A549 (cell line): ENCODE data around the gene ZDHHC17. TPM values are rescaled to one million over a fixed set of nuclear protein-coding genes. Genes with fewer than 3 reads are reported as not detected.

Experiments used
- ATAC-seq, 2 experiments: fragments of 200-7000 bp in 1 of 2; fragments of >200 bp in 1 of 2; cut with Nextera tagmentation in 1 of 2; cut with Tn5 transposase in 1 of 2; 3 replicates each; pipeline versions ENCODE4 v1.8.0 to v1.9.1; 2018 to 2020; ENCODE audit warnings: mild to moderate bottlenecking in 1 of 2, moderate library complexity in 1 of 2
- CTCF ChIA-PET: fragments of 300-600 bp; sonication (Branson Sonifier 250); formaldehyde crosslinking; extraction: SDS; loops from one replicate; lab custom pipeline; 2021; ENCODE audit warnings: antibody characterized with exemption, inconsistent platforms; lab: Yijun Ruan, JAX
- POLR2A ChIA-PET: fragments of 350-600 bp; formaldehyde crosslinking; extraction: SDS; loops from one replicate; lab custom pipeline; 2021; ENCODE audit warnings: antibody characterized with exemption, inconsistent platforms; lab: Yijun Ruan, JAX
- DNase-seq, 2 experiments: peaks; one replicate each; pipeline versions ENCODE4 v3.0.0 to v3.0.0-alpha.2; 2011 to 2016; ENCODE audit warnings: low read depth in 1 of 2, low spot score in 1 of 2
- FAIRE-seq: peaks from 2 replicates; lab custom pipeline; 2011; peaks lifted over from hg19 to GRCh38; lab: Jason Lieb, UNC
- H3K27ac ChIP-seq, 2 experiments: fragments of >200 bp; sonication (Bioruptor Twin); formaldehyde crosslinking; 3 replicates each; pipeline ENCODE4 v1.5.1; 2016 to 2017
- H3K4me1 ChIP-seq: fragments of >200 bp; sonication (Bioruptor Twin); formaldehyde crosslinking; 3 replicates; pipeline ENCODE4 v1.6.1; 2016
- H3K4me2 ChIP-seq: fragments of >200 bp; sonication (Bioruptor Twin); formaldehyde crosslinking; 3 replicates; pipeline ENCODE4 v1.6.1; 2016
- H3K4me3 ChIP-seq: fragments of >200 bp; sonication (Bioruptor Twin); formaldehyde crosslinking; 3 replicates; pipeline ENCODE4 v1.5.1; 2016
- H3K9me3 ChIP-seq: fragments of >200 bp; sonication (Bioruptor Twin); formaldehyde crosslinking; 3 replicates; pipeline ENCODE4 v1.6.1; 2016
- ATOH8 ChIP-seq: fragments of 250-450 bp; sonication (Bioruptor Pico); IDR thresholded peaks from 2 replicates; pipeline ENCODE4 v1.5.0; 2020; ENCODE audit warnings: low read depth, mild to moderate bottlenecking, moderate library complexity
- BCL3 ChIP-seq: fragments of >200 bp; sonication (Bioruptor Twin); formaldehyde crosslinking; IDR thresholded peaks from 3 replicates; pipeline ENCODE4 v1.6.1; 2016
- BHLHE40 ChIP-seq: IDR thresholded peaks from 2 replicates; pipeline ENCODE4 v1.6.1; 2012; ENCODE audit warnings: low read depth, low read length, inconsistent platforms
- CBX8 ChIP-seq: fragments of 200-600 bp; sonication (generic); IDR thresholded peaks from 2 replicates; pipeline ENCODE4 v1.6.1; 2016
- CHD2 ChIP-seq: fragments of 150-350 bp; IDR thresholded peaks from 2 replicates; pipeline ENCODE4 v1.6.1; 2014; ENCODE audit warnings: low read length; ENCODE audit not compliant: partially characterized antibody
- CHD4 ChIP-seq: fragments of 200-600 bp; sonication (generic); IDR thresholded peaks from 2 replicates; pipeline ENCODE4 v1.6.1; 2016; ENCODE audit warnings: antibody characterized with exemption, mild to moderate bottlenecking, borderline replicate concordance
- EHMT2 ChIP-seq: fragments of 200-600 bp; sonication (generic); IDR thresholded peaks from 2 replicates; pipeline ENCODE4 v1.6.1; 2016; ENCODE audit warnings: antibody characterized with exemption, low read depth, mild to moderate bottlenecking, moderate library complexity
- EP300 ChIP-seq, 2 experiments: fragments of >200 bp; sonication (Bioruptor Twin); formaldehyde crosslinking; IDR thresholded peaks; 2 replicates in 1 of 2; 3 replicates in 1 of 2; pipeline ENCODE4 v1.6.1; 2016 to 2017
- ESRRA ChIP-seq: fragments of 150-350 bp; IDR thresholded peaks from 2 replicates; pipeline ENCODE4 v1.6.1; 2014; ENCODE audit warnings: mild to moderate bottlenecking, low read length, borderline replicate concordance
- JUNB ChIP-seq: fragments of >200 bp; sonication (Bioruptor Twin); formaldehyde crosslinking; IDR thresholded peaks from 2 replicates; pipeline ENCODE4 v1.6.1; 2016
- KDM1A ChIP-seq: fragments of 200-600 bp; sonication (generic); IDR thresholded peaks from 2 replicates; pipeline ENCODE4 v1.6.1; 2016; ENCODE audit warnings: low read depth, mild to moderate bottlenecking
- MAZ ChIP-seq: fragments of 150-350 bp; IDR thresholded peaks from 2 replicates; pipeline ENCODE4 v1.6.1; 2014; ENCODE audit warnings: antibody characterized with exemption, low read depth, low read length, borderline replicate concordance
- MYC ChIP-seq: IDR thresholded peaks from 2 replicates; pipeline ENCODE4 v1.6.1; 2012; ENCODE audit warnings: mild to moderate bottlenecking, inconsistent platforms, low read length, improper control_type of control experiment, borderline replicate concordance
- NPAS2 ChIP-seq: fragments of 250-450 bp; sonication (Bioruptor Pico); IDR thresholded peaks from 2 replicates; pipeline ENCODE4 v1.8.0; 2022; ENCODE audit warnings: mild to moderate bottlenecking, moderate library complexity, borderline replicate concordance
- PHF8 ChIP-seq: fragments of 200-600 bp; sonication (generic); IDR thresholded peaks from 2 replicates; pipeline ENCODE4 v1.6.1; 2016; ENCODE audit warnings: low read depth, mild to moderate bottlenecking, antibody characterized with exemption, moderate library complexity, borderline replicate concordance
- POLR2A ChIP-seq: IDR thresholded peaks from 2 replicates; pipeline ENCODE4 v1.6.1; 2012; ENCODE audit warnings: mild to moderate bottlenecking, low read length
- RAD21 ChIP-seq, 2 experiments: fragments of >200 bp in 1 of 2; sonication (Bioruptor Twin) in 1 of 2; formaldehyde crosslinking in 1 of 2; IDR thresholded peaks in 1 of 2; conservative IDR thresholded peaks in 1 of 2; 2 replicates in 1 of 2; 3 replicates in 1 of 2; pipeline ENCODE4 v1.6.1; 2012 to 2018; ENCODE audit warnings: inconsistent platforms in 1 of 2
- RARB ChIP-seq: fragments of 250-450 bp; sonication (Bioruptor Pico); IDR thresholded peaks from 2 replicates; pipeline ENCODE4 v1.8.0; 2021; ENCODE audit warnings: mild to moderate bottlenecking, moderate library complexity
- RFX5 ChIP-seq: fragments of 450-650 bp; IDR thresholded peaks from 2 replicates; pipeline ENCODE4 v1.7.1; 2014; ENCODE audit warnings: antibody characterized with exemption, mild to moderate bottlenecking, moderate library complexity
- SMC3 ChIP-seq: fragments of >200 bp; sonication (Bioruptor Twin); formaldehyde crosslinking; IDR thresholded peaks from 3 replicates; pipeline ENCODE4 v1.6.1; 2018; ENCODE audit warnings: inconsistent platforms
- SREBF2 ChIP-seq: fragments of 450-650 bp; IDR thresholded peaks from 2 replicates; pipeline ENCODE4 v1.6.1; 2014; ENCODE audit warnings: mild to moderate bottlenecking, moderate library complexity
- TFCP2L1 ChIP-seq: fragments of 250-450 bp; sonication (Bioruptor Pico); IDR thresholded peaks from 2 replicates; pipeline ENCODE4 v1.5.0; 2021; ENCODE audit warnings: mild to moderate bottlenecking
- USF2 ChIP-seq: fragments of 450-650 bp; IDR thresholded peaks from 2 replicates; pipeline ENCODE4 v1.6.1; 2014; ENCODE audit warnings: antibody characterized with exemption
- ZC3H11A ChIP-seq: fragments of 450-650 bp; IDR thresholded peaks from 2 replicates; pipeline ENCODE4 v1.6.1; 2014; ENCODE audit warnings: antibody characterized with exemption, mild to moderate bottlenecking
- WGBS: methylation state at CpG from one replicate; pipeline ENCODE4 v1.1.6; 2017; ENCODE audit errors: missing lambda C conversion rate; 5-methylcytosine and 5-hydroxymethylcytosine counted together
- polyA plus RNA-seq, 4 experiments: library from polyadenylated mRNA; depleted of rRNA in 3 of 4; stranded (reverse); fragments of >200 nt; fragmentation: RNase III in 1 of 4; extraction: RNeasy Plus Mini Kit Qiagen cat#74134 plus additional on column Dnase treatment in 1 of 4; gene quantifications; 2 replicates in 3 of 4; 3 replicates in 1 of 4; pipeline ENCODE4 v1.2.3, GENCODE V29; 2011 to 2017

Gene ZDHHC17
- polyA plus RNA-seq, 2 of the 4 experiments (the other 2 are of a cell fraction): 28.1 to 54.8 TPM

- FAIRE-seq (no peak), DNase-seq (no peak), ATAC-seq (no peak)
- ChIA-PET CTCF (interaction anchor here (1.1 to 1.5 kb wide), 4 partner anchors 12 to 138 kb away, joined by 3 to 5 read pairs (median 4); no protein-coding TSS in a partner anchor), POLR2A (no interaction called here)
- H3K4me3 ChIP-seq: no peak overlapping the region
- no peak overlapping the region for H3K4me2 ChIP-seq
- no peak for TF ChIP-seq RFX5
- no peak for TF ChIP-seq RAD21 (conservative IDR thresholded peaks at IDR 0.05 in 1 of 2, IDR thresholded peaks at IDR 0.05 in 1 of 2)
- no peak for TF ChIP-seq EHMT2
- TF ChIP-seq USF2: no peak
- no peak for TF ChIP-seq RARB (CRISPR knock-in tag)
- no peak for TF ChIP-seq EP300 (IDR thresholded peaks at IDR 0.05)
- TF ChIP-seq ZC3H11A: no peak
- no peak for TF ChIP-seq CHD2
- TF ChIP-seq KDM1A: no peak
- no peak for TF ChIP-seq CHD4
- no peak for TF ChIP-seq JUNB
- no peak for TF ChIP-seq NPAS2 (CRISPR knock-in tag)
- no peak for TF ChIP-seq SMC3
- TF ChIP-seq TFCP2L1: no peak
- no peak for TF ChIP-seq BHLHE40
- no peak for TF ChIP-seq ESRRA
- TF ChIP-seq MAZ: no peak
- TF ChIP-seq ATOH8: no peak
- H3K27ac ChIP-seq: no peak overlapping the region
- H3K4me1 ChIP-seq: 0 out of 3 replicates have a peak, but pooled peaks cover under 1% of the 10 kb centered on the region
- H3K9me3 ChIP-seq: no peaks in the 10 kb centered on the region
- 87% methylated on average over 5 of the region's 5 CpGs for WGBS
Measured at GRCh38 chr12:76872415-76872814, 108.5 kb downstream of the ZDHHC17 start.

- CTCF ChIA-PET: no interaction called here
Measured at GRCh38 chr12:76874027-76874426, 110.1 kb downstream of the ZDHHC17 start.

More at GRCh38 chr12:76874027-76874426, 110.1 kb downstream of the ZDHHC17 start:
- DNase-seq: no peak
- H3K4me1 ChIP-seq: peaks cover 5% of the 10 kb centered on the region; the same call in 1 of the 3 replicates
- POLR2A ChIA-PET: no interaction called here
- H3K4me2 ChIP-seq: no peak overlapping the region
- no peak overlapping the region for H3K27ac ChIP-seq
- no peak for FAIRE-seq
- no peaks in the 10 kb centered on the region for H3K9me3 ChIP-seq
- no peak for ATAC-seq
- no peak overlapping the region for H3K4me3 ChIP-seq
- TF ChIP-seq BCL3 (no peak), CBX8 (no peak), CHD4 (no peak), SREBF2 (no peak), MAZ (no peak), MYC (no peak), EHMT2 (no peak), POLR2A (no peak), USF2 (no peak), CHD2 (no peak), PHF8 (no peak)
- WGBS: 77% methylated on average over 3 of the region's 3 CpGs
